HCT116 (cell line): ENCODE data around the gene SEC22C.

Experiments used
- CEBPB ChIP-seq: IDR thresholded peaks from 2 replicates; pipeline ENCODE4 v1.6.1; 2012; ENCODE audit warnings: low read depth
- ELF1 ChIP-seq: IDR thresholded peaks from 2 replicates; pipeline ENCODE4 v1.6.1; 2012; ENCODE audit warnings: low read depth, borderline replicate concordance
- EZH2phosphoT487 ChIP-seq: fragments of 200-600 bp; IDR thresholded peaks from 2 replicates; pipeline ENCODE4 v1.6.1; 2018; ENCODE audit warnings: antibody characterized with exemption, borderline replicate concordance
- FOSL1 ChIP-seq: IDR thresholded peaks from 2 replicates; pipeline ENCODE4 v1.6.1; 2012; ENCODE audit warnings: low read depth
- JUND ChIP-seq: IDR thresholded peaks from 2 replicates; pipeline ENCODE4 v1.6.1; 2012
- POLR2A ChIP-seq: IDR thresholded peaks from 2 replicates; pipeline ENCODE4 v1.7.0; 2011; ENCODE audit warnings: borderline replicate concordance; ENCODE audit not compliant: insufficient read depth, insufficient read length; ENCODE audit errors: extremely low read depth
- POLR2AphosphoS5 ChIP-seq: IDR thresholded peaks from 2 replicates; pipeline ENCODE4 v1.6.1; 2011; ENCODE audit warnings: mild to moderate bottlenecking, low read depth, low read length, moderate library complexity
- SIN3A ChIP-seq: IDR thresholded peaks from 2 replicates; pipeline ENCODE4 v1.6.1; 2012; ENCODE audit warnings: low read depth
- SP1 ChIP-seq: IDR thresholded peaks from 2 replicates; pipeline ENCODE4 v1.6.1; 2012; ENCODE audit warnings: low read depth
- SRF ChIP-seq: IDR thresholded peaks from 2 replicates; pipeline ENCODE4 v1.6.1; 2012; ENCODE audit warnings: low read depth
- YY1 ChIP-seq: IDR thresholded peaks from 2 replicates; pipeline ENCODE4 v1.6.1; 2011; ENCODE audit warnings: low read length, low read depth, moderate library complexity, mild to moderate bottlenecking; ENCODE audit not compliant: insufficient replicate concordance; ENCODE audit errors: extremely low read depth
- ZNF274 ChIP-seq: fragments of 200-500 bp; sonication (Bioruptor generic); IDR thresholded peaks from 2 replicates; pipeline ENCODE4 v1.6.1; 2014; ENCODE audit warnings: mild to moderate bottlenecking, low read depth, low read length, inconsistent platforms
- TF ChIP-seq, protein P1 (sequence below), 3 experiments: fragments of 200-600 bp in 1 of 3; sonication (generic) in 1 of 3; IDR thresholded peaks in 2 of 3; conservative IDR thresholded peaks in 1 of 3; 2 replicates each; pipeline ENCODE4 v1.5.1; 2012 to 2017; ENCODE audit warnings: low read depth in 2 of 3, low read length in 2 of 3, antibody characterized with exemption in 1 of 3, borderline replicate concordance in 1 of 3, control low read depth in 1 of 3, mild to moderate bottlenecking in 1 of 3, mixed read lengths in 1 of 3, mixed run types in 1 of 3, moderate library complexity in 1 of 3; ENCODE audit not compliant: insufficient read depth in 1 of 3

DNA sequence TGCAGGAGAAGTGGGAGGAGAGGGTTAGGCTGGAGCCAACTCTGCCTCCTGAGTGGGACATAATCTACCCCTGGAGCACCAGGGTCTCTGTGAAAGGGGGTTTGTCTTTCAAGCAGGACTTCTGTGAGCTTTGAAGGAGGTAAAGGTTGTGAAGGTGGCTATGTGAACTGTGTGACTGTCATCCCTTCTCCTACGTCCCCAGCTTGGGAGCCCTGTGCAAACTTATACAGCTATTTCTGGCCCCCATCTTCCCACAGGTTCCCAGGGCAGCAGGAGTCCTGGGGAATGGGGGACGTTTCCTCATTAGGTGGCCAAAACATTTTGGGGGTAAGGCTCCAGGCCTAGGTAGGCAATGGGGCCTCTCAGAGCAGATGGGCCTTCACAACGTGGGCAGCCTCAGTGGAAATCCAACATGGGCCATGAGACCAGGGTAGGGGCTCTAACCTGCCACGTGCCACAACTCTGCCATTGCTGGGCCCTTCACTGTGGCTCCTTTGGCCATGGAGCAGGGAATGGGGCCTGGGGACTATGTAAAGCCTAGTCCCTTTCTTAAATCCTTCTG lies 75.8 kb downstream of the SEC22C start:
- no peak for TF ChIP-seq SP1
- TF ChIP-seq POLR2AphosphoS5, result no peak
- TF ChIP-seq, protein P1, sequence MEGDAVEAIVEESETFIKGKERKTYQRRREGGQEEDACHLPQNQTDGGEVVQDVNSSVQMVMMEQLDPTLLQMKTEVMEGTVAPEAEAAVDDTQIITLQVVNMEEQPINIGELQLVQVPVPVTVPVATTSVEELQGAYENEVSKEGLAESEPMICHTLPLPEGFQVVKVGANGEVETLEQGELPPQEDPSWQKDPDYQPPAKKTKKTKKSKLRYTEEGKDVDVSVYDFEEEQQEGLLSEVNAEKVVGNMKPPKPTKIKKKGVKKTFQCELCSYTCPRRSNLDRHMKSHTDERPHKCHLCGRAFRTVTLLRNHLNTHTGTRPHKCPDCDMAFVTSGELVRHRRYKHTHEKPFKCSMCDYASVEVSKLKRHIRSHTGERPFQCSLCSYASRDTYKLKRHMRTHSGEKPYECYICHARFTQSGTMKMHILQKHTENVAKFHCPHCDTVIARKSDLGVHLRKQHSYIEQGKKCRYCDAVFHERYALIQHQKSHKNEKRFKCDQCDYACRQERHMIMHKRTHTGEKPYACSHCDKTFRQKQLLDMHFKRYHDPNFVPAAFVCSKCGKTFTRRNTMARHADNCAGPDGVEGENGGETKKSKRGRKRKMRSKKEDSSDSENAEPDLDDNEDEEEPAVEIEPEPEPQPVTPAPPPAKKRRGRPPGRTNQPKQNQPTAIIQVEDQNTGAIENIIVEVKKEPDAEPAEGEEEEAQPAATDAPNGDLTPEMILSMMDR (IDR thresholded peaks at IDR 0.05 in 2 of 3, conservative IDR thresholded peaks at IDR 0.05 in 1 of 3; ENCODE audit: borderline replicate concordance in 1 of 3, insufficient read depth in 1 of 3, low read depth in 2 of 3, low read length in 2 of 3), result no peak
- no peak for TF ChIP-seq FOSL1
- TF ChIP-seq CEBPB, result no peak
- no peak for TF ChIP-seq SIN3A
- no peak for TF ChIP-seq EZH2phosphoT487
- no peak for TF ChIP-seq JUND
- TF ChIP-seq YY1, result no peak
- no peak for TF ChIP-seq SRF
- TF ChIP-seq POLR2A, result no peak
- TF ChIP-seq ELF1, result no peak
- no peak for TF ChIP-seq ZNF274
